Measurements from ENCODE around the gene SDR42E1. TPM values are rescaled to one million over a fixed set of nuclear protein-coding genes. Genes with fewer than 3 reads are reported as not detected.

SDR42E1 gene
- total and polyA plus RNA-seq, 12 donors, result 0.36 to 1.6 (median 1.0) TPM

DNA sequence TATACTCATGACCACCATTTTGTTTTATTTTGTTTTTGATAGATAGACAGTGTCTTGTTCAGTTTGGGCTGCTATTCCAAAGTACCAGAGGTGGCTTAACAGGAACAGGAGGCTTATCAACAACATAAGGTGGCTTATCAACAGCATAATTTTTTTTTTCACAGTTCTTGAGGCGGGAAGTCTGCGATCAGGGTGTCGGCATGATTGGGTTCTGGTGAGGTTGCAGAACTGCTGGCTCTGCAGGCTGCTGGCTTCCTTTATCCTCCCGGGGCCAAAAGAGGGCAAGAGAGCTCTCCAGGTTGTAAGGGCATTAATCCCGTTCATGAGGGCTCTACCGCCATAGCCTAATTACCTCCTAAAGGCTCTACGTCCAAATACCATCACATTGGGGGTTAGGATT lies 11.9 kb upstream of the SDR42E1 start:
- ATAC-seq (no peak), DNase-seq (no peak)
- Histone ChIP-seq H3K4me3 (no peak overlapping the region), H3K27me3 (peaks cover 0 to 37% (median 8%) of the 10 kb centered on the region in 7 donors), H3K36me3 (no peaks in the 10 kb centered on the region), H3K9me3 (no peaks in the 10 kb centered on the region), H3K27ac (no peak overlapping the region), H3K4me1 (no peaks in the 10 kb centered on the region)
- intact Hi-C loops (cut with DNase I), result no loop called here
- TF ChIP-seq CTCF (IDR thresholded peaks at IDR 0.05), result no peak
- WGBS, 2 donors, result 51 to 79% methylated on average over 7 of the region's 7 CpGs

- ATAC-seq, result no peak
- Histone ChIP-seq H3K9me3 (peaks cover 0 to 10% (median 4%) of the 10 kb centered on the region in 11 donors), H3K4me1 (peaks cover 0 to 11% (median 0%) of the 10 kb centered on the region in 9 donors), H3K27ac (no peak overlapping the region), H3K36me3 (no peaks in the 10 kb centered on the region), H3K4me3 (no peak overlapping the region), H3K27me3 (peaks cover 0 to 25% (median 0%) of the 10 kb centered on the region in 7 donors)
- no peak for DNase-seq
- intact Hi-C loops (cut with DNase I), result no loop called here
- WGBS, 2 donors, result 89 to 91% methylated on average over 5 of the region's 5 CpGs
- no peak for TF ChIP-seq CTCF (IDR thresholded peaks at IDR 0.05)
These were observed 8.8 kb upstream of the SDR42E1 start for GRCh38 chr16:82020051-82020450.

- Histone ChIP-seq H3K27ac (no peak overlapping the region), H3K4me3 (no peak overlapping the region), H3K27me3 (peaks cover 0 to 22% (median 0%) of the 10 kb centered on the region in 7 donors), H3K36me3 (no peaks in the 10 kb centered on the region), H3K9me3 (peaks cover 0 to 15% (median 8%) of the 10 kb centered on the region in 11 donors), H3K4me1 (peaks cover 0 to 11% (median 0%) of the 10 kb centered on the region in 9 donors)
- intact Hi-C loops (cut with DNase I), result no loop called here
- 56 to 57% methylated on average over 8 of the region's 8 CpGs for WGBS, 2 donors
- TF ChIP-seq CTCF (IDR thresholded peaks at IDR 0.05), result no peak
- no peak for ATAC-seq
- DNase-seq, result no peak
These were observed 8.3 kb upstream of the SDR42E1 start for GRCh38 chr16:82019535-82019934.

- peaks cover 0 to 11% (median 0%) of the 10 kb centered on the region in 9 donors for H3K4me1 ChIP-seq
- intact Hi-C loops (cut with DNase I), result no loop called here
- H3K27ac ChIP-seq, result no peak overlapping the region
- H3K9me3 ChIP-seq, result peaks cover 0 to 18% (median 8%) of the 10 kb centered on the region in 11 donors
- no peak for ATAC-seq
- TF ChIP-seq CTCF (IDR thresholded peaks at IDR 0.05), result no peak
- H3K36me3 ChIP-seq, result no peaks in the 10 kb centered on the region
- peaks cover 0 to 9% (median 0%) of the 10 kb centered on the region in 7 donors for H3K27me3 ChIP-seq
- DNase-seq, result no peak
- 86% methylated on average over 6 of the region's 6 CpGs for WGBS, 2 donors
- H3K4me3 ChIP-seq, result no peak overlapping the region
These were observed 6.8 kb upstream of the SDR42E1 start for GRCh38 chr16:82017911-82018568.

Measured in heart right ventricle (tissue), 16 donors.